Transverse colon (tissue), 4 donors: ENCODE data around the gene RAMP3. TPM values are rescaled to one million over a fixed set of nuclear protein-coding genes. Genes with fewer than 3 reads are reported as not detected.

Source experiments
- DNase-seq: peaks from one replicate; pipeline ENCODE4 v3.0.0-alpha.2; 2019
- H3K27ac ChIP-seq, 4 donors: fragments of 200-600 bp; sonication (generic); 2 replicates each; pipeline ENCODE4 v1.5.1; 2016 to 2018; ENCODE audit warnings: inconsistent platforms in 4 of 4
- H3K27me3 ChIP-seq: fragments of 200-600 bp; sonication (generic); 2 replicates; pipeline ENCODE4 v1.5.1; 2017; ENCODE audit warnings: inconsistent platforms
- H3K36me3 ChIP-seq, 4 donors: fragments of 200-600 bp; sonication (generic); 2 replicates each; pipeline ENCODE4 v1.5.1; 2017 to 2019; ENCODE audit warnings: inconsistent platforms in 4 of 4
- H3K4me1 ChIP-seq, 4 donors: fragments of 200-600 bp; sonication (generic); 2 replicates each; pipeline ENCODE4 v1.5.1; 2017 to 2020; ENCODE audit warnings: inconsistent platforms in 4 of 4
- H3K4me3 ChIP-seq, 4 donors: fragments of 200-600 bp; sonication (generic); 1 replicate in 1 of 4; 2 replicates in 3 of 4; pipeline versions ENCODE4 v1.5.1 to v1.6.1; 2017 to 2019; ENCODE audit warnings: inconsistent platforms in 4 of 4
- H3K9me3 ChIP-seq, 2 donors: fragments of 200-600 bp; sonication (generic); 2 replicates each; pipeline ENCODE4 v1.5.1; 2017 to 2019; ENCODE audit warnings: inconsistent platforms in 2 of 2
- EP300 ChIP-seq: sonication (generic); formaldehyde crosslinking; IDR thresholded peaks from one replicate; pipeline ENCODE4 v1.6.1; 2017; ENCODE audit warnings: antibody characterized with exemption, low read depth
- POLR2A ChIP-seq: fragments of 450-650 bp; IDR thresholded peaks from one replicate; pipeline ENCODE4 v1.6.1; 2016; ENCODE audit warnings: antibody characterized with exemption, mild to moderate bottlenecking, moderate library complexity
- POLR2AphosphoS5 ChIP-seq, 3 donors: sonication (generic); formaldehyde crosslinking; IDR thresholded peaks; one replicate each; pipeline ENCODE4 v1.6.1; 2016; ENCODE audit warnings: antibody characterized with exemption in 3 of 3
- WGBS, 2 donors: methylation state at CpG; one replicate each; pipeline ENCODE4 v1.1.5; 2018; ENCODE audit warnings: low coverage in 1 of 2; 5-methylcytosine and 5-hydroxymethylcytosine counted together
- in situ Hi-C, 4 donors: fragments of 200-750 bp; cut with MboI; loops; one replicate each; pipeline versions ENCODE4 v1.15.0 to v1.15.1; 2017; ENCODE audit warnings: low sequenced_read_pairs in 3 of 4, low pct_ligation_motif_present in 1 of 4, low pct_unique_long_range_greater_than_20kb in 1 of 4
- intact Hi-C: fragments of 100-400 bp; cut with DNase I; formaldehyde crosslinking; loops from one replicate; pipeline ENCODE4 v1.15.1; 2023; ENCODE audit warnings: low total_unique reads
- total RNA-seq, 4 donors: library from RNA; depleted of rRNA; stranded (reverse); fragments of >200 nt; gene quantifications; one replicate each; pipeline ENCODE4 v1.1.0, GENCODE V29; 2016
- TF ChIP-seq, protein P1 (sequence below), 5 experiments: fragments of 200-600 bp in 3 of 5; fragments of 450-650 bp in 2 of 5; sonication (generic) in 3 of 5; IDR thresholded peaks; 1 replicate in 2 of 5; 2 replicates in 3 of 5; pipeline ENCODE4 v1.5.1; 2016 to 2017; ENCODE audit warnings: antibody characterized with exemption in 5 of 5, inconsistent platforms in 3 of 5, mild to moderate bottlenecking in 2 of 5, moderate library complexity in 1 of 5

Gene RAMP3
- total RNA-seq, 4 donors from 2014 or later = 6.4 to 25.1 (median 15.2) TPM

DNA sequence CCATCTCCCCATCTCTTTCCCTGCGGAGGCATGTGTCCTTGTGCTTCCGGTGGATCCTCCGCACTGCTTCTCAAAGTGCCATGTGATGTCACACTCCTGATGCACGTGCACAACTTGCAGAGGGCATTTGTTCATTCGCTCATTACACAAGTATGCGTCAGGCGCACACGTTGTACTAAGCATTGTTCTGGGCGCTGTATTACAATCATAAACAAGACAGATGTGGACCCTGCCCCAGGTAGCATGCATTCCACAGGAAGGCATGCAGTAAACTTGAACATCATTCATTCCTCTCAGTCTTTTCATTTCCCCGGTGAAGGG, 9.0 kb upstream of the RAMP3 start:
- Histone ChIP-seq H3K27ac (no peak overlapping the region), H3K4me3 (no peak overlapping the region), H3K4me1 (peaks cover 0 to 7% (median 1%) of the 10 kb centered on the region in 4 donors), H3K9me3 (no peaks in the 10 kb centered on the region), H3K36me3 (no peaks in the 10 kb centered on the region), H3K27me3 (peaks cover 9% of the 10 kb centered on the region)
- no peak for TF ChIP-seq POLR2A
- TF ChIP-seq POLR2AphosphoS5 (IDR thresholded peaks at IDR 0.05) = no peak
- no peak for TF ChIP-seq EP300
- TF ChIP-seq, protein P1, sequence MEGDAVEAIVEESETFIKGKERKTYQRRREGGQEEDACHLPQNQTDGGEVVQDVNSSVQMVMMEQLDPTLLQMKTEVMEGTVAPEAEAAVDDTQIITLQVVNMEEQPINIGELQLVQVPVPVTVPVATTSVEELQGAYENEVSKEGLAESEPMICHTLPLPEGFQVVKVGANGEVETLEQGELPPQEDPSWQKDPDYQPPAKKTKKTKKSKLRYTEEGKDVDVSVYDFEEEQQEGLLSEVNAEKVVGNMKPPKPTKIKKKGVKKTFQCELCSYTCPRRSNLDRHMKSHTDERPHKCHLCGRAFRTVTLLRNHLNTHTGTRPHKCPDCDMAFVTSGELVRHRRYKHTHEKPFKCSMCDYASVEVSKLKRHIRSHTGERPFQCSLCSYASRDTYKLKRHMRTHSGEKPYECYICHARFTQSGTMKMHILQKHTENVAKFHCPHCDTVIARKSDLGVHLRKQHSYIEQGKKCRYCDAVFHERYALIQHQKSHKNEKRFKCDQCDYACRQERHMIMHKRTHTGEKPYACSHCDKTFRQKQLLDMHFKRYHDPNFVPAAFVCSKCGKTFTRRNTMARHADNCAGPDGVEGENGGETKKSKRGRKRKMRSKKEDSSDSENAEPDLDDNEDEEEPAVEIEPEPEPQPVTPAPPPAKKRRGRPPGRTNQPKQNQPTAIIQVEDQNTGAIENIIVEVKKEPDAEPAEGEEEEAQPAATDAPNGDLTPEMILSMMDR (IDR thresholded peaks at IDR 0.05) = no peak
- intact Hi-C loops (no loop called here), in situ Hi-C loops (loop anchor here in 1 of 4 donors (25.0 kb wide), 1 partner anchor 286 kb away; no protein-coding TSS in a partner anchor)
- 82% methylated on average over 10 of the region's 10 CpGs; no CpG with 5 or more reads in 1 of the 2 donors for WGBS, 2 donors
- no peak for DNase-seq

DNA sequence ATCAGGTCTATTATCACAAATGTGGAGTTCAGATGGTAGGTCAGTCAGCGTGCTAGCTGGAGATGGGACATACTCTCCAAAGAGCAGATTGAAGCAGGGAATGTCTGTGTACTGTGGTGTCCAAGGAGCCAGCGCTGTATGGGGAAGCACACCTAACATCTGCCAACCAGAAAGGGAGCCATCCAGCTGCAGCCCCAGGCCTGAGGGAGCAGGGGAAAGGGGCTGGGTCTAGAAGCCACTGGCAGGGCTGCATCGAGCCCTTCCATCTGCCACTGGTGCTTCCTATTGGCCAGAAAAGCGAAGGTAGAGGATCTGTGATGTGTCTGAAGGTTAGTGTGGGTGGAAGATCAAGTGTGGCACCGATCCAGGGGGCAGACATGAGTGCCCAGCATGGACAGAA, 8.0 kb upstream of the RAMP3 start:
- intact Hi-C loops (loop anchor here (2.0 kb wide), 1 partner anchor 111 kb away; no protein-coding TSS in a partner anchor), in situ Hi-C loops (loop anchor here (5.0 to 25.0 kb wide), 4 partner anchors 103 to 713 kb away; partner anchors contain the start of gene CCDC201 (in 2 of the 4))
- Histone ChIP-seq H3K4me1 (peaks cover 0 to 7% (median 1%) of the 10 kb centered on the region in 4 donors), H3K27ac (no peak overlapping the region), H3K9me3 (no peaks in the 10 kb centered on the region), H3K4me3 (no peak overlapping the region), H3K36me3 (no peaks in the 10 kb centered on the region), H3K27me3 (peaks cover 9% of the 10 kb centered on the region)
- 78% methylated on average over 5 of the region's 5 CpGs; no CpG with 5 or more reads in 1 of the 2 donors for WGBS, 2 donors
- DNase-seq = no peak
- TF ChIP-seq, protein P1 (IDR thresholded peaks at IDR 0.05) = no peak
- TF ChIP-seq POLR2AphosphoS5 (IDR thresholded peaks at IDR 0.05) (no peak), POLR2A (no peak), EP300 (no peak)

DNA sequence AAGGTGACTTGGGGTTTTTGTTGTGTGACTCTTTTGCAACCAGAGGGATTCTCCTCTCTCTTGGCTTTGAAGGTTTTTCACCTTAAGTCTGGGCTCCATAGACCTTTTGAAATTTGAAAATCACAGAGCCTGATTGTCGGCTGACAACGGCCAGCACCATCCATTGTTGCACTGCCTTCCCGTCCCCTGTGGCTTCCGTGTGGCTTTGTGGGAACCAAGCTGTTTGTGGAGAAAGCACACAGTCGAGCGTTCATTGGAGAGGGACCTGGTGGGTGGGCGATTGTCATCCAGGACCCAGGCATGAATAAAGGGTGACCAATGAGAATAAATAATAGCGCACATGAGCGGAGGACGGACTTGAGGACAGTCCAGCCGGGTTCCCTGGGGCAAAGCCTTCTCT, 7.4 kb upstream of the RAMP3 start:
- intact Hi-C loops = loop anchor here (2.0 kb wide), 1 partner anchor 111 kb away; no protein-coding TSS in a partner anchor
- WGBS, 2 donors = 87 to 93% methylated on average over 6 to 11 of the region's 11 CpGs
- in situ Hi-C loops = loop anchor here in 3 of 4 donors (5.0 to 25.0 kb wide), 3 partner anchors 102 to 712 kb away; partner anchors contain the start of gene CCDC201 (in 2 of the 3)

DNA sequence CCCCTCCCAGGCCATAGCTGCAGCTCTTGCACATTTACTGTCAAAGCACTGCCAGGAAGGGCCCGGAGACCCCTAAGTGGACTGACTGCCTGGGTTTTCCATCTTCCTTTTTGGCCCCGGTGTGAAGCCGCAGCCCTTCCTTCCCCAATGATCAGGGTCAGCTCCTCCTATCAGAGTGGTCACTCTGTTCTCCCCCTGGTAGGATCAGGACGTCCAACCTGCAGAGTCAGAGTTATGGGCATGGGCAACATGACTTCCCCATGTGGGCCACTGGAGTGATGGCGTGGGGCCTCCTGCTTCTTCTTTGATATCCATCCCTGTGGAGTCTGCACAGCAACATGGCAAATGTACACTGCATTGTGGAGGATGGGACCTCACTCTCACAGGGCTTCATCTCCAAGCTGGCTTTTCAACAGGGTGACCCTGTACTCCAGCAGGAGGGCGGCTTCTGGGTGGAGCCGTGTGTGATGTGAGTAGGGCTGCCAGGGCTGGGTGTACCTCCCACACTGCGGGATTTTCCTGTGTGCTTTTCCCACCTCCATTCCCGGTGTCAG, 6.4 kb upstream of the RAMP3 start:
- intact Hi-C loops = loop anchor here (2.0 kb wide), 1 partner anchor 110 kb away; no protein-coding TSS in a partner anchor
- Histone ChIP-seq H3K4me3 (no peak overlapping the region), H3K4me1 (peaks cover 0 to 7% (median 1%) of the 10 kb centered on the region in 4 donors), H3K27ac (no peak overlapping the region), H3K9me3 (no peaks in the 10 kb centered on the region), H3K36me3 (no peaks in the 10 kb centered on the region), H3K27me3 (peaks cover 9% of the 10 kb centered on the region)
- no peak for DNase-seq
- in situ Hi-C loops = loop anchor here in 3 of 4 donors (5.0 to 25.0 kb wide), 3 partner anchors 101 to 711 kb away; partner anchors contain the start of gene CCDC201 (in 2 of the 3)
- WGBS, 2 donors = 67% methylated on average over 9 of the region's 9 CpGs; no CpG with 5 or more reads in 1 of the 2 donors
- no peak for TF ChIP-seq POLR2AphosphoS5 (IDR thresholded peaks at IDR 0.05)
- no peak for TF ChIP-seq POLR2A
- TF ChIP-seq, protein P1 (IDR thresholded peaks at IDR 0.05) = no peak
- TF ChIP-seq EP300 = no peak

More for the DNA sequence above, 7.4 kb upstream of the RAMP3 start:
- Histone ChIP-seq H3K27me3 (peaks cover 9% of the 10 kb centered on the region), H3K27ac (no peak overlapping the region), H3K36me3 (no peaks in the 10 kb centered on the region), H3K4me3 (no peak overlapping the region), H3K4me1 (peaks cover 0 to 7% (median 1%) of the 10 kb centered on the region in 4 donors), H3K9me3 (no peaks in the 10 kb centered on the region)
- no peak for DNase-seq
- no peak for TF ChIP-seq POLR2AphosphoS5 (IDR thresholded peaks at IDR 0.05)
- no peak for TF ChIP-seq POLR2A
- TF ChIP-seq, protein P1 (IDR thresholded peaks at IDR 0.05) = no peak
- no peak for TF ChIP-seq EP300
